Thoracic aorta (tissue), 2 donors: Measurements from ENCODE around the gene CSNK2B. TPM values are rescaled to one million over a fixed set of nuclear protein-coding genes. Genes with fewer than 3 reads are reported as not detected.

Experiments
- ATAC-seq: fragments of 150-250 bp; one replicate; pipeline ENCODE4 v1.8.0; 2017; ENCODE audit warnings: low read depth; ENCODE audit not compliant: insufficient number of reproducible peaks, low FRiP score
- DNase-seq: peaks from one replicate; pipeline ENCODE4 v3.0.0-alpha.2; 2020; ENCODE audit warnings: low spot score
- H3K27ac ChIP-seq, 2 donors: fragments of 200-600 bp; sonication (generic); 1 replicate in 1 of 2; 2 replicates in 1 of 2; pipeline ENCODE4 v1.5.1; 2016; ENCODE audit warnings: mild to moderate bottlenecking in 2 of 2, moderate library complexity in 2 of 2
- H3K27me3 ChIP-seq: fragments of 200-600 bp; sonication (generic); replicated peaks from 2 replicates; pipeline ENCODE4 v1.6.0; 2016; ENCODE audit warnings: mild to moderate bottlenecking; ENCODE audit not compliant: insufficient read depth
- H3K36me3 ChIP-seq: fragments of 200-600 bp; sonication (generic); one replicate; pipeline ENCODE4 v1.5.1; 2016
- H3K4me1 ChIP-seq, 2 donors: fragments of 200-600 bp; sonication (generic); 1 replicate in 1 of 2; 2 replicates in 1 of 2; pipeline versions ENCODE4 v1.5.1 to v1.6.0; 2016; ENCODE audit warnings: low read depth in 2 of 2, mild to moderate bottlenecking in 1 of 2; ENCODE audit not compliant: control insufficient read depth in 1 of 2
- H3K4me3 ChIP-seq: fragments of 200-600 bp; sonication (generic); 2 replicates; pipeline ENCODE4 v1.5.1; 2016; ENCODE audit warnings: mild to moderate bottlenecking
- H3K9me3 ChIP-seq: fragments of 200-600 bp; sonication (generic); 2 replicates; pipeline ENCODE4 v1.5.1; 2016
- total RNA-seq, 2 donors: library from RNA; depleted of rRNA; stranded (reverse); fragments of >200 nt; gene quantifications; one replicate each; pipeline versions ENCODE4 v1.1.0 to v1.2.3, GENCODE V29; 2016
- TF ChIP-seq, protein P1 (sequence below): fragments of 200-600 bp; sonication (generic); IDR thresholded peaks from one replicate; pipeline ENCODE4 v1.5.1; 2019; ENCODE audit warnings: antibody characterized with exemption

The CSNK2B gene
- total RNA-seq, 2 donors from 2014 or later: 175 to 202 TPM

DNA sequence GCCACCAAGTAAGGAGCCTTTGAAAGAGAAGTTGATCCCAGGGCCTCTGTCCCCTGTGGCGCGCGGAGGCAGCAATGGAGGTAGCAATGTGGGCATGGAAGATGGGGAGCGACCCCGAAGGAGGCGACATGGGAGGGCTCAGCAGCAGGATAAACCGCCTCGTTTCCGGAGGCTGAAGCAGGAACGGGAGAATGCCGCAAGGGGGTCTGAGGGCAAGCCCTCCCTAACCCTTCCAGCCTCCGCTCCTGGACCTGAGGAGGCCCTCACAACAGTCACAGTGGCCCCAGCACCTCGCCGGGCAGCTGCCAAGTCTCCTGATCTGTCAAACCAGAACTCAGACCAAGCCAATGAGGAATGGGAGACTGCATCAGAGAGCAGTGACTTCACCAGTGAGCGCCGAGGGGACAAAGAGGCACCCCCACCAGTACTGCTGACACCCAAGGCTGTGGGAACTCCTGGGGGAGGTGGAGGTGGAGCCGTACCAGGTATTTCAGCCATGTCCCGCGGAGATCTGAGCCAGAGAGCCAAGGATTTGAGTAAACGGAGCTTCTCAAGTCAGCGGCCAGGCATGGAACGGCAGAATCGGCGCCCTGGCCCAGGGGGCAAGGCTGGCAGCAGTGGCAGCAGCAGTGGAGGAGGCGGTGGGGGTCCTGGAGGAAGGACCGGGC lies 33.5 kb upstream of the CSNK2B start:
- Histone ChIP-seq H3K4me3 (no peak overlapping the region), H3K4me1 (no peaks in the 10 kb centered on the region), H3K27ac (no peak overlapping the region), H3K36me3 (peaks cover 96% of the 10 kb centered on the region), H3K27me3 (no peaks in the 10 kb centered on the region), H3K9me3 (no peaks in the 10 kb centered on the region)
- TF ChIP-seq, protein P1, sequence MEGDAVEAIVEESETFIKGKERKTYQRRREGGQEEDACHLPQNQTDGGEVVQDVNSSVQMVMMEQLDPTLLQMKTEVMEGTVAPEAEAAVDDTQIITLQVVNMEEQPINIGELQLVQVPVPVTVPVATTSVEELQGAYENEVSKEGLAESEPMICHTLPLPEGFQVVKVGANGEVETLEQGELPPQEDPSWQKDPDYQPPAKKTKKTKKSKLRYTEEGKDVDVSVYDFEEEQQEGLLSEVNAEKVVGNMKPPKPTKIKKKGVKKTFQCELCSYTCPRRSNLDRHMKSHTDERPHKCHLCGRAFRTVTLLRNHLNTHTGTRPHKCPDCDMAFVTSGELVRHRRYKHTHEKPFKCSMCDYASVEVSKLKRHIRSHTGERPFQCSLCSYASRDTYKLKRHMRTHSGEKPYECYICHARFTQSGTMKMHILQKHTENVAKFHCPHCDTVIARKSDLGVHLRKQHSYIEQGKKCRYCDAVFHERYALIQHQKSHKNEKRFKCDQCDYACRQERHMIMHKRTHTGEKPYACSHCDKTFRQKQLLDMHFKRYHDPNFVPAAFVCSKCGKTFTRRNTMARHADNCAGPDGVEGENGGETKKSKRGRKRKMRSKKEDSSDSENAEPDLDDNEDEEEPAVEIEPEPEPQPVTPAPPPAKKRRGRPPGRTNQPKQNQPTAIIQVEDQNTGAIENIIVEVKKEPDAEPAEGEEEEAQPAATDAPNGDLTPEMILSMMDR: no peak
- ATAC-seq (no peak), DNase-seq (no peak)

DNA sequence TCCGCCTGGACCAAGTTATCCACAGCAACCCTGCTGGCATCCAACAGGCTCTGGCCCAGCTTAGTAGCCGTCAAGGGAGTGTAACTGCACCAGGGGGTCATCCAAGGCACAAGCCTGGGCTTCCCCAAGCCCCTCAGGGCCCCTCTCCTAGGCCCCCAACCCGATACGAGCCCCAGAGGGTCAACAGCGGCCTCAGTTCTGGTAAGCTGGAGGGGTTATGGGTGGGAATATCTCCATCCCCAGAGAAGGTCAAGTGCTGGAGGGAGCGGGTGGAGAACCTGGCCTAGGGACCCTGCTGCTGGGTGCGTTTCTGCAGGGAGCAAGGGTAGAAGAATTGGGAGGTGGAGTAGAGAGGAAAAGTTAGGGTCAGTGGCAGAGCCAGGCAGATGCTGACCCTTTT lies 32.4 kb upstream of the CSNK2B start:
- peaks cover 94% of the 10 kb centered on the region for H3K36me3 ChIP-seq
- H3K27me3 ChIP-seq: no peaks in the 10 kb centered on the region
- TF ChIP-seq, protein P1: no peak
- no peak for ATAC-seq
- H3K9me3 ChIP-seq: no peaks in the 10 kb centered on the region
- H3K4me1 ChIP-seq: no peaks in the 10 kb centered on the region
- no peak overlapping the region for H3K4me3 ChIP-seq
- no peak for DNase-seq
- no peak overlapping the region for H3K27ac ChIP-seq

DNA sequence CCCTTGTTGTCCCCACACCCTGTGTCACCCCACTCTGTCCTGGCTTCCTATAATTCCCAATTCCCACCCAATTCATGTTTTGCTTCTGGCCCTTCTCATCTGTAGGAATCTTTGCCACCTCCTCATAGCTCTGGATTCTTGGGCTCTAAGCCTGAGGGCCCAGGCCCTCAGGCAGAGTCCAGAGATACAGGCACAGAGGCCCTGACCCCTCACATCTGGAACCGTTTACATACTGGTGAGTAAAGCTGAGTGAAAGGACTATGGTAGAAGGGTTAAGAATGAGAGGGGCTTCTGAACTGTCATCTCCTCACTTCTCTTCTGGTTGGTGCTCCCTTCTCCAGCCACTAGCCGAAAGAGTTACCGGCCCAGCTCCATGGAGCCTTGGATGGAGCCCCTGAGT lies 31.7 kb upstream of the CSNK2B start:
- Histone ChIP-seq H3K4me3 (no peak overlapping the region), H3K4me1 (no peaks in the 10 kb centered on the region), H3K36me3 (peaks cover 88% of the 10 kb centered on the region), H3K9me3 (no peaks in the 10 kb centered on the region), H3K27ac (no peak overlapping the region), H3K27me3 (no peaks in the 10 kb centered on the region)
- TF ChIP-seq, protein P1: no peak
- DNase-seq (no peak), ATAC-seq (no peak)

DNA sequence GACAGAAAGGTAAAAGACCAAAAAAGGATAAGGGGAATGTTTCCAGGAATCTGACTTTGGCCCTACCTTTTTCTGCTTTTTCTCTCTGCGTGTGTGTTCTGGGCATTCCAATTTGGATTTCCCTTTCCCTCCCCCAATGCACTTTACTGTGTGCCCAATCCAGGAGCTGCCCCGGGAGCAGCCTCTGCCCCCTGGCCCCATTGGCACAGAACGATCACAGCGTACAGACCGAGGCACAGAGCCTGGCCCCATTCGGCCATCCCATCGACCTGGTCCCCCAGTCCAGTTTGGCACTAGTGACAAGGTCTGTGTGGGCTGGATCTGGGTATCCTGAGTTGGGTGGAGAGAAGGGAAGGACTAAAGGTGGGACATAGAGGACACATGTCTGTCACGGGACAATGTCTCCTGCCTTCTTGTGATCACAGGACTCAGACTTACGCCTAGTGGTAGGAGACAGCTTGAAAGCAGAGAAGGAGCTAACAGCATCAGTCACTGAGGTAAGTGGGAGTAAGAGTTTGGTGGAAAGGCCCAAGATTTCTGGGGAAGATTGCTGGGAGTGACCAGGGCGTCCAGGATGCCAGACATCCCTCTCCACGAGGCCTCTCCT lies 30.8 kb upstream of the CSNK2B start:
- H3K27ac ChIP-seq: no peak overlapping the region
- no peaks in the 10 kb centered on the region for H3K27me3 ChIP-seq
- DNase-seq (no peak), ATAC-seq (no peak)
- TF ChIP-seq, protein P1: no peak
- H3K36me3 ChIP-seq: peaks cover 88% of the 10 kb centered on the region
- no peaks in the 10 kb centered on the region for H3K4me1 ChIP-seq
- no peak overlapping the region for H3K4me3 ChIP-seq
- H3K9me3 ChIP-seq: no peaks in the 10 kb centered on the region

DNA sequence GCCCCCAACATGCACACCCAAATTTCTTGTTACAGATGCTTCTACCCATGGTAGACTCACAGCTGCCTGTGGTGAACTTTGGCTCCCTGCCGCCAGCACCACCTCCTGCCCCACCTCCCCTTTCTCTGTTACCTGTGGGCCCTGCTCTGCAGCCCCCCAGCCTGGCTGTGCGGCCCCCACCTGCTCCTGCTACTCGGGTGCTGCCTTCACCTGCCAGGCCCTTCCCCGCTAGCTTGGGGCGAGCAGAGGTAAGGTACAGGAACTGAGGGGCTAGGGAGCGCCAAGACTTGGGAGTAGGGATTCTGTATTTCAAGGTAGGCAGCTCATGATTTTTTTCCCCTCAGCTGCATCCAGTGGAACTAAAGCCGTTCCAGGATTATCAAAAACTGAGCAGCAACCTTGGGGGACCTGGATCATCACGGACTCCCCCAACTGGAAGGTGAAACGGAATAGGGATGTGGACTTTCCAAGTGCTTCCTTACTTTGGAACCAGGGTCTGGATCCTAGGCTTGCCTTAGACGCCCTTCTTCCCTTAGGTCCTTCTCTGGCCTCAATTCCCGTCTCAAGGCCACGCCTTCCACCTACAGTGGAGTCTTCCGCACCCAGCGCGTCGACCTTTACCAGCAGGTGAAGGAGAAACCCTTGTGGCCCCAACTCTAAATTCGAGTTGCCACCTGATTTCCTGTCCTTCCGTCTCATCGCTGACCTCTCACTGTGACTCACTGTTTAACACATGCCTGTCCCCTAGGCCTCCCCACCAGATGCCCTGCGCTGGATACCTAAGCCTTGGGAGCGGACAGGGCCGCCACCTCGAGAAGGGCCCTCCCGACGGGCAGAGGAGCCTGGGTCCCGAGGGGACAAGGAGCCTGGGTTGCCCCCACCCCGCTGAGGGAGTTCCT lies 28.9 kb upstream of the CSNK2B start:
- no peak for ATAC-seq
- TF ChIP-seq, protein P1: no peak
- Histone ChIP-seq H3K4me3 (no peak overlapping the region), H3K27me3 (no peaks in the 10 kb centered on the region), H3K36me3 (peaks cover 87% of the 10 kb centered on the region), H3K9me3 (no peaks in the 10 kb centered on the region), H3K27ac (no peak overlapping the region), H3K4me1 (no peaks in the 10 kb centered on the region)
- no peak for DNase-seq
